LNCaP clone FGC (cell line): ENCODE data around the gene FOXM1.
A peak's percentile ranks its signal among the peaks of the same experiment; 100 is the strongest.

Source experiments
- DNase-seq: peaks from one replicate; pipeline ENCODE4 v3.0.0-alpha.2; 2011; ENCODE audit warnings: low read depth
- H3K4me3 ChIP-seq: 2 replicates; pipeline ENCODE4 v1.5.1; 2011; ENCODE audit warnings: mild to moderate bottlenecking, low read depth, low read length, control low read depth
- TF ChIP-seq, protein P1 (sequence below): IDR thresholded peaks from 2 replicates; pipeline ENCODE4 v1.5.1; 2012; ENCODE audit warnings: mild to moderate bottlenecking; ENCODE audit not compliant: control insufficient read depth, insufficient read depth; ENCODE audit errors: extremely low read depth

FOXM1 gene

DNA sequence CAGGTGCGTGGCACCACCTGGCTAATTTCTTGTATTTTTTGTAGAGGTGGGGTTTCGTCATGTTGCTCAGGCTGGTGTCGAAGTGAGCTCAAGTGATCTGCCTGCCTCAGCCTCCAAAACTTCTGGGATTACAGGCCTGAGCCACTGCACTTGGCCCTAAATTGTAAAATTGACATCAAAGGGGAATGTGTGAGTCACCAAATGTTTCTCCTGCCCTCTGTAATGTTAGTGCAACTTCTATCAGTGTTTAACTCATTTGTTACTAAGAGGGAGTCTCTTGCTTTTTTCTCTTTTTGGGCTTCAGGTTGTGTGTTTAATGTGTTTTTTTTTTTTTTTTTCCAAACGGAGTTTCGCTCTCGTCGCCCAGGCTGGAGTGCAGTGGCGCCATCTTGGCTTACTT, 16.0 kb upstream of the FOXM1 start:
- TF ChIP-seq, protein P1, sequence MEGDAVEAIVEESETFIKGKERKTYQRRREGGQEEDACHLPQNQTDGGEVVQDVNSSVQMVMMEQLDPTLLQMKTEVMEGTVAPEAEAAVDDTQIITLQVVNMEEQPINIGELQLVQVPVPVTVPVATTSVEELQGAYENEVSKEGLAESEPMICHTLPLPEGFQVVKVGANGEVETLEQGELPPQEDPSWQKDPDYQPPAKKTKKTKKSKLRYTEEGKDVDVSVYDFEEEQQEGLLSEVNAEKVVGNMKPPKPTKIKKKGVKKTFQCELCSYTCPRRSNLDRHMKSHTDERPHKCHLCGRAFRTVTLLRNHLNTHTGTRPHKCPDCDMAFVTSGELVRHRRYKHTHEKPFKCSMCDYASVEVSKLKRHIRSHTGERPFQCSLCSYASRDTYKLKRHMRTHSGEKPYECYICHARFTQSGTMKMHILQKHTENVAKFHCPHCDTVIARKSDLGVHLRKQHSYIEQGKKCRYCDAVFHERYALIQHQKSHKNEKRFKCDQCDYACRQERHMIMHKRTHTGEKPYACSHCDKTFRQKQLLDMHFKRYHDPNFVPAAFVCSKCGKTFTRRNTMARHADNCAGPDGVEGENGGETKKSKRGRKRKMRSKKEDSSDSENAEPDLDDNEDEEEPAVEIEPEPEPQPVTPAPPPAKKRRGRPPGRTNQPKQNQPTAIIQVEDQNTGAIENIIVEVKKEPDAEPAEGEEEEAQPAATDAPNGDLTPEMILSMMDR, result no peak
- H3K4me3 ChIP-seq, result no peak overlapping the region
- DNase-seq, result no peak

DNA sequence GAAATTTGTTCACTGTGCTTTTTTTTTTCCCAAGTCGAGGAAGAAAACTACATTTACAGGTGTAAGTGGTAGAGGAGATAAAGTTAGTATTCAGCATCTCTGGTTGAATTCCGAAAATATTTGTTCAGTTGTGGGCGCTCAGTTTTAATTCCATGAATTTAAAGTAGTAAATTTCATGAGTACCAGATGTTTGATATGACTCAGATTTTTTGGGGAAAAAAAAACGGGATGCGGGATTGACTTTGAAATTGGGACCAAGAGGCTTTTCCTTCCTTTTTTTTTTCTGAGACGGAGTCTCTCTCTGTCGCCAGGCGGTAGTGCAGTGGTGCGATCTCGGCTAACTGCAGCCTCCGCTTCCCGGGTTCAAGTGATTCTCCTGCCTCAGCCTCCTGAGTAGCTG, 15.3 kb upstream of the FOXM1 start:
- DNase-seq, result no peak
- no peak overlapping the region for H3K4me3 ChIP-seq
- TF ChIP-seq, protein P1, result no peak

DNA sequence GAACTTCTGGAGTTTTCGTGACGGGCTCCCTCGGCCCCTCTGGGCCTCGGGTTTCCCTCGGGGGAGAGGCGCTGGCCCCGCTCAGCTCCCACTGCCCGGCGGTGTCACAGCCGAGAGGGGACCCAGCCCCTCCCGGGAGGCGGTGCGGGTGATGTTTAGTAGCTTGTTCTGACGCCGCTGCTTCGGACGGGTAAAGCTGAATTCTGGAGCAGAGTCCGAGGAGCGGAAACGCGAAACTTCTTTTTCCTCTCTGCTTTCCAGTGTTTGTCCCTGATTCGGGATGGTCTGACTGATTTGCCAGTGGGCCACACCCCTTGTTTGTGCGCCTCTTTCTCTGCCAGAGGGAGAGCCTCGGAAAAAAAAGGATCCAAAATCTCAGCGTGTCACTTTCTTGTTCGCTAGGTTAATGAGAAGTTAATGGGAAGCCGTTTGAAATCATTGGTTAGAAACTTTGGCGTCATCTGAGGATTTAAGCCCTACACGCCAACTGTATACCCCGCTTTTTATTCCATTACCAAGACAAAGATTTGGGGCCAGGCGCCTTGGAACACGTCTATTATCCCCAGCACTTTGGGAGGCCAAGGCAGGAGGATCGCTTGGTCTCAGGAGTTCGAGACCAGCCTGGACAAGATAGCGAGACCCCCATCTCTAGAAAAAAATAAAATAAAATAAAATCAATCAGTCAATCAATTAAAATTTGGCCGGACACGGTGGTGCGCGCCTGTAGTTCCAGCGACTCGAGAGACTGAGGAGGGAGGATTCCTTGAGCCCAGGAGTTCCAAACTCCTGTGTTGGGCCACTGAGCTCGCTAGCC, 14.5 kb upstream of the FOXM1 start:
- H3K4me3 ChIP-seq, result peak overlapping the region; percentile 95
- TF ChIP-seq, protein P1, result no peak
- no peak for DNase-seq

DNA sequence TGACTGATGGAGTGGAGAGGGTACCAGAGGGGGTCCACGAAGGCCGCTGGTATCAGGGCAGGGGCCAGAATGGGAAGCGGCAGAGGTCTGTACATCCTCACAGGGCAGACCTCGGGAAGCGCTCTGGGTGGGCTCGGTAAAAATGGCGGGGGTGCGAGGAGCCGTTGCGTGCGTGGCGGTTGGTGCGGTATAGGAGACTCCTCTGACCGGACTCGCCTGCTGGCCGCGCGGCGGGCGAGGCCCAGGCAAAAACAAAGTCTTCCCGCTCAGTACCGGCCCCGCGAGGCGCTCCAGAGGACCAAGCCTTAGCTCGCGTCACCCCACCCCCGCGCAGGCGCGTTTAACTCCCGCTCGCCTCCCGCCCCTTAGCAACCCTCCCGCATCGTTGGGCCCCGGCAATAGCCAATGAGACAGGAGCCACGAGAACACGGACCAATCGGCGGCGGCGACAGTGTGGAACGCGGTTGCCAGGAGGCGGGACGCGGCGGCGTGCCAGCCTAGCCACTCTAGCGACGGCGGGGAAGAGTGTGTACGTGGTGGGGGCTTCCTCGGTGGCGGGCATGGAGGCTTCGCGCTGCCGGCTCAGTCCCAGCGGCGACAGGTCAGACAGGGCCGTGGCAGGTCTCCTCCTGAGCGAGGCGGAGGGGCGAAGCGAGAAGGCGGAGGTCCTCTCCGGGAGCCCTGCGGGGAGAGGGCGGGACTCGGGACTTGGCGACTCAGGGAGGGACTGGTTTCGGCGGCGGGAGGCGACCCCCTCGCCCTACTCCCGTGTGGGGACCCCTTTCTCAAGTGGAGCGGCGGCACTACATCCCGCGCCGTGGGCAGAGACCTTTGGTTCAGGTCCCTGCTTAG, 13.6 kb upstream of the FOXM1 start, which contains the start of gene TULP3:
Gene TULP3, plus strand, starts transcription at position 504 of the 852 bp plus-strand sequence. Its CDS starts 57 bp downstream, at position 561.
- peak; percentile 88 for DNase-seq
- H3K4me3 ChIP-seq, result peak within 1 kb of the TSS; percentile 95
- TF ChIP-seq, protein P1, result no peak

DNA sequence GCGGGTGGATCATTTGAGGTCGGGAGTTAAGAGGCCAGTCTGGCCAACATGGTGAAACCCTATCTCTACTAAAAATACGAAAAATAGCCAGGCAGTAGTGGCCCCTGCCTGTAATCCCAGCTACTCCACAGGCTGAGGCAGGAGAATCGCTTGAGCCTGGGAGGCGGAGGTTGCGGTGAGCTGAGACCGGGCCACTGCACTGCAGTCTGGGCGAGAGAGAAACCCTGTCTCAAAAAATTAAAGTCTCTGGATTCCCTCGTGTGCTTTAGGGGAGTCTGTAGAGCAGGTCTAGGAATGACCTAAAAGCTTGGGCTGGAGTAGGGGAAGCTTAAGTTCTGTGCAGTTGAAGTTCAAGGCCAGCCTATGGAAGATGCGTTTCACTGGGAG, 13.0 kb upstream of the FOXM1 start:
- DNase-seq, result no peak
- TF ChIP-seq, protein P1, result no peak

DNA sequence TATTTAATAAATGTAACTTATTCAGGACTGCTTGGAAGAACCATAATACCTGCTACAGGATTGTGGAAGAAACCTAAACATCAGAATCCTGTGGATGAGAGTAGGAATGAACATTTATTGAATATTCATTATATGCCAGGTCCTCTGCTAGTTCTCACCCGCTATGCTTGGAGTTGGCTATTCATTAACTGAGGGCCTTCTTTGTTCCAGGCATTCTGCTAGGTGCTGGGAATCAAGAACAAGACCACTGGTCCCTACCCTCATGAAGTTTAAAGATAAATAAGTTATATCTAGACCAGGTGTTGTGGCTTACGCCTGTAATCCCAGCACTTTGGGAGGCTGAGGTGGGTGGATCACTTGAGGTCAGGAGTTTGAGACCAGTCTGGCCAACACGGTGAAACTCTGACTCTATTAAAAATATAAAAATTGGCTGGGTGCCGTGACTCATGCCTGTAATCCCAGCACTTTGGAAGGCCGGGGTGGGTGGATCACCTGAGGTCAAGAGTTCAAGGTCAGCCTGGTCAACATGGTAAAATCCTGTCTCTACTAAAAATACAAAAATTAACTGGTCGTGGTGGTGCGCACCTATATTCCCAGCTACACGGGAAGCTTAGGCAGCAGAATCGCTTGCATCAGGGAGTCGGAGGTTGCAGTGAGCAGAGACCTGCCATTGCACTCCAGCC, 9.9 kb upstream of the FOXM1 start:
- TF ChIP-seq, protein P1, result no peak
- H3K4me3 ChIP-seq, result no peak overlapping the region
- no peak for DNase-seq

More for the DNA sequence above, 13.0 kb upstream of the FOXM1 start:
- H3K4me3 ChIP-seq, result peak overlapping the region; percentile 95
